ENCODE data around the gene PRAC1.

DNA sequence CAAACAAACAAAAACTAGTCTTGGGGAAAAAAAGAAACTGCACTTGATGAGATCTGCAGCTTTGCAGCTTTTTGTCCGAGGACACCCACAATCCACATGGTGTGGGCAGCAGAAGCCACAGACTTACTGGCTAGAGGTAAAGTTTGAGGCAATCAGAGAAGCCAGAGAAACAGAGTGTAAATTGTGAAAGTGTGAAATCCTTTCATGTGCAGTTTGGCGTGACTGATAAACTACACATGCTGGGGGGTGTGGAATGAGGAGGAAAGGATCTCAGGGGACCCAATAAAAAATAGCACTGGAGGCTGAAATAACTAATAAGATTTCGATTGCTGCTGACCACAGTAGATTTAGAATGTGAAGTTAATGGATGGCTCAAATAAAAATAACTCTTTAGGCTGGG is 48.6 kb upstream of the PRAC1 start:
- TF ChIP-seq, protein P1, sequence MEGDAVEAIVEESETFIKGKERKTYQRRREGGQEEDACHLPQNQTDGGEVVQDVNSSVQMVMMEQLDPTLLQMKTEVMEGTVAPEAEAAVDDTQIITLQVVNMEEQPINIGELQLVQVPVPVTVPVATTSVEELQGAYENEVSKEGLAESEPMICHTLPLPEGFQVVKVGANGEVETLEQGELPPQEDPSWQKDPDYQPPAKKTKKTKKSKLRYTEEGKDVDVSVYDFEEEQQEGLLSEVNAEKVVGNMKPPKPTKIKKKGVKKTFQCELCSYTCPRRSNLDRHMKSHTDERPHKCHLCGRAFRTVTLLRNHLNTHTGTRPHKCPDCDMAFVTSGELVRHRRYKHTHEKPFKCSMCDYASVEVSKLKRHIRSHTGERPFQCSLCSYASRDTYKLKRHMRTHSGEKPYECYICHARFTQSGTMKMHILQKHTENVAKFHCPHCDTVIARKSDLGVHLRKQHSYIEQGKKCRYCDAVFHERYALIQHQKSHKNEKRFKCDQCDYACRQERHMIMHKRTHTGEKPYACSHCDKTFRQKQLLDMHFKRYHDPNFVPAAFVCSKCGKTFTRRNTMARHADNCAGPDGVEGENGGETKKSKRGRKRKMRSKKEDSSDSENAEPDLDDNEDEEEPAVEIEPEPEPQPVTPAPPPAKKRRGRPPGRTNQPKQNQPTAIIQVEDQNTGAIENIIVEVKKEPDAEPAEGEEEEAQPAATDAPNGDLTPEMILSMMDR (conservative IDR thresholded peaks at IDR 0.05): no peak
- no peak for TF ChIP-seq ZFX (IDR thresholded peaks at IDR 0.05)
